GM10266 (cell line): Measurements from ENCODE around the gene ACSS1.

ENCODE experiments used
- DNase-seq: peaks from one replicate; pipeline ENCODE4 v3.0.0; 2012; ENCODE audit errors: extremely low spot score
- TF ChIP-seq, protein P1 (sequence below): IDR thresholded peaks from 2 replicates; pipeline ENCODE4 v1.5.1; 2012; ENCODE audit warnings: mild to moderate bottlenecking, low read depth; ENCODE audit not compliant: control insufficient read depth, insufficient read depth; ENCODE audit errors: missing control alignments

ACSS1 gene

DNA sequence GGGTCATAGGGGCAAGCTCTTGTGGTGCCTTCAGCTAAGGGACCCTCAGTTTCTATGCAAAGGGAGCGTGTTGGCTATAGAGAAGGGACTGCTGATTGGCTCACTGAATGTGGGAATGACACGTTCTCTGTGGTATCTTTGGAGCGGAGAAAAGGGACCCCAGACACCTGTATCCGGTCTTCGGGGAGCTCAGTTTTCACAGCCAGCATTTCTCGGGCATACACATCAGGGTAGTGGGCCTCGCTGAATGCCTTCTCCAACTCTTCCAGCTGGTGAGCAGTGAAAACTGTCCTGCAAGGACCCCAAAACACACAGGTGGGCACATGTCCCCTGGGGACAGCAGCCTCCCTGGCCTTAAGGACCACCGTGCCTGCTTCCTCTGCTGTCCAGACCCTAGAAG lies 20.7 kb upstream of the ACSS1 start:
- TF ChIP-seq, protein P1, sequence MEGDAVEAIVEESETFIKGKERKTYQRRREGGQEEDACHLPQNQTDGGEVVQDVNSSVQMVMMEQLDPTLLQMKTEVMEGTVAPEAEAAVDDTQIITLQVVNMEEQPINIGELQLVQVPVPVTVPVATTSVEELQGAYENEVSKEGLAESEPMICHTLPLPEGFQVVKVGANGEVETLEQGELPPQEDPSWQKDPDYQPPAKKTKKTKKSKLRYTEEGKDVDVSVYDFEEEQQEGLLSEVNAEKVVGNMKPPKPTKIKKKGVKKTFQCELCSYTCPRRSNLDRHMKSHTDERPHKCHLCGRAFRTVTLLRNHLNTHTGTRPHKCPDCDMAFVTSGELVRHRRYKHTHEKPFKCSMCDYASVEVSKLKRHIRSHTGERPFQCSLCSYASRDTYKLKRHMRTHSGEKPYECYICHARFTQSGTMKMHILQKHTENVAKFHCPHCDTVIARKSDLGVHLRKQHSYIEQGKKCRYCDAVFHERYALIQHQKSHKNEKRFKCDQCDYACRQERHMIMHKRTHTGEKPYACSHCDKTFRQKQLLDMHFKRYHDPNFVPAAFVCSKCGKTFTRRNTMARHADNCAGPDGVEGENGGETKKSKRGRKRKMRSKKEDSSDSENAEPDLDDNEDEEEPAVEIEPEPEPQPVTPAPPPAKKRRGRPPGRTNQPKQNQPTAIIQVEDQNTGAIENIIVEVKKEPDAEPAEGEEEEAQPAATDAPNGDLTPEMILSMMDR: no peak
- peak; percentile 19 for DNase-seq

DNA sequence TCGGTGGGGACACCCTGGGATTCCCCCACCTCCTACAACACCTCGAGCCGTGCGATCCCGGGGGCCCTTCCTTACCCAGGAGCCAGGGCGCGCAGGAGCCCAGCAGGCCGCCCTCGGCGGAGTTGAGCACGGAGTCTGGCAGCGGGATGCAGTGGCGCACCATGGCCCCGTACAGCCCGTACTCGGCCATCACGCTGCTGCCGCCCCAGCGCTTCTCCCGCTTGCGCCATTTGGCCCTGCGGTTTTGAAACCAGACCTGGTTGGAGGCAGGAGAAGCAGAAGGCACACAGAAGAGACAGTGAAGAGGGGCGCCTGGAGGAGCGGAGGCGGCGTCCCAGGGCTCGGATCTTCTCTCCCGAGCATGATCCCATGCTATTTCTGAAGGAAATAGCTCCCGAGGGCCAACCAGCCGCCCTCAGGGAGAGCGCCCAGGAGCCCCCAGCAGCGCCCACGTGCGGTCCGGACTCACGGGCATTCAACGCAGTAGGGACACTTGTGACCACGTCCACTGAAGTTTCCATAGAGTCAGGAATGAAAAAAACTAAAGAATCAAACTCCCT lies 19.8 kb upstream of the ACSS1 start:
- TF ChIP-seq, protein P1: no peak

DNA sequence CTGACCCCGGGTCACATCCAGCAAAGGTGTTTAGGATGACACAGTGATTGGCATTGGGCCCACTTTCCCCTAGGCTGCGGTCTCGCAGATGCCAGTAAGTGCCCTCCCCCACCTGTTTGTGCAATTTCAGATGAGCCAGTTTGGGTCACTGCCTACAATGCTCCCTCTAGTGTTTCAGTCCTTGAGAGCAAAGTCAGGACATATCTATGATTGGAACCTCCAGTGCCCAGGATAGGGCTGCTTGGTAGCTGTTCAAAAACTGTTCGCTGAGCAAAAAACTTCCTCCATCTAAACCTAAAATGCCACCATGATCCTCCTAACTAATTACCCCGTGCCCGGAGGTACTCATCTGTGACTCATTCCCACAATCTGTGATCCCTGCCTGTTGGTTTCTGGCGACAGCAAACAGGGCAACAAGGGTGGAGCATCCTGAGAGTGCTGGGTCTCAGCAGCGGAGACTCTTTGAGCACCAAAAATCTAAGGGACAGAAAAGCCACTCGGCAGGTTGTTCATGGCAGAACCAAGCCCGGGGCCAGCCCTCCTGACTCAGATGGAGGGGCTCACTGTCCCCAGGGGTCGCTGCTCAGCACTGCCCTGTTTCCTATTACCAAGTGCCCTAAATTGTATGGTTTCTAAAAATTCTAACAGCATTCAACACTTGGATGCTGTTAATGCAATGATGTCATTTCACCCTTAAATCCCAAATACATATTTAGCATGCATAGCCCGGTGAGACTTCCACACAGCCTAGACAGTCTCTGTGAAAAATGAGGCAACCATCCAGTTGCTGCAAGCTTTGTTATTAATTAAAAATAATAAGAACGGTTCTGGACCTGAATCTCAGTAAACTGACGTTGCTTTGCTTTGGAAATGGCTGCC lies 19.0 kb upstream of the ACSS1 start:
- TF ChIP-seq, protein P1: peak; percentile 28

More for the DNA sequence above, 19.8 kb upstream of the ACSS1 start:
- DNase-seq: peak; percentile 40

DNA sequence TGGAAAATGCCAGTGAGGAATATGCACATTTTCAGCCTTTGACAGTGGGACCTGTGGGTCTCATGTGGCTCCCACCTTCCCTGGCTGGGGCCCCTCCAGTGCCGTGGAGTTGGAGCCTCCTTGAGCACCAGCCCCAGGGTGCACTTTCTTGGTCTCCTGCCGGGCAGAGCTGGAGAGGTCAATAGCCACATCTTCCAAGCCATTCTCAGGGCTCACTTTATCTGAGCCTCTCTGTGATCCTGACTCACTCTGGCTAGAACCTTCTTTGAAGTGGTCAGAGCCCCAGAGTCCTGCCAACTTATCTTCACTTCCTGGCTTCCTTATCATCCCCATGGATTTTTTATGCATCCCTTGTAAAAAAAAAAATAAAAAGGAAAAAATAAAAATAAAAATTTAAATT lies 18.3 kb upstream of the ACSS1 start:
- TF ChIP-seq, protein P1: no peak
- DNase-seq: no peak

More for the DNA sequence above, 19.0 kb upstream of the ACSS1 start:
- peak; percentile 45 for DNase-seq

DNA sequence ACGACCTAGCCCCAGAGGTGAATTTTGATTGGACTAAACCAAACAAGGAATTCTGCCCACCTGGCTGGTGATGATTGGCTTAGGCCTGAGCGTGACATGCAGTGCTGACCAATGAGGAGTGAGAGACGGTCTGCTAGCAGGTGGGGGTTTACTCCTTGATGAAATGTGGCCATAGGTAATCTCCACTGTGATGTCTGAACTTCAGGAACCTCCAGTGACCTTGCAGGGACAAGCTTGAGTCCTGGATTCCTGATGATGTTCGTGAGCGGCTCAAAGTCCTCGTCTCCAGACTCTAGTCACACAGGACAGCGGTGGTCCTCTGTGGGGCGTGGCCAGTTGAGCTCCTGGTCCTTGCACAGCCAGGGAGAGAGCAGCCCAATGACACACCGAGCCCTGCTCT lies 15.6 kb upstream of the ACSS1 start:
- no peak for DNase-seq
- TF ChIP-seq, protein P1: no peak

DNA sequence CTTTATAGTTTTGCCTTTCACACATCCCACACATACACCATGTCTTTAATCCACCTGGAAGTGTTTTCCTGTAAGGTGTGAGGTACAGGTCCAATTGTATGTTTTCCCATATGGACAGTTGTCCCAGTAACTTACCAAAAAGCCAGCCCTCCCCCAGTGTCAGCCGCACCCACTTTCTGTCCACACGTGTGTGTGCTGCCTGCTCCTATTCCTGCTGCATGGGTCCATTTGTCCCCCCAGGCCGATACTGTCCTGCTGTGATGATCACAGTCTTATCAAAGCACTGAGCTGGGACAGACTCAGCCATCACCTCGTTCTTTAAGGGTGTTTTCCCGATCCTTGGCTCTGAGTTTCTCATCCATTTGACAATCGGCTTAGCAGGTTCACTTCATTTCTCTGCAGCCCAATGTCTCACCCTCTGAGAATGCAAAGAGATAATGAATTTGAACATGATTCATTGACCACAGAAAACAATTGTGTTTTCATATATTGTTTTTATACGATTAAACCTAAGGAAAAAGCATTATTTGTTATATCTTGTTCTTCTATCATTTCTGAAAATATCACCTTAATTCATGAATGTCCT lies 14.4 kb upstream of the ACSS1 start:
- no peak for DNase-seq

More for the DNA sequence above, 14.4 kb upstream of the ACSS1 start:
- TF ChIP-seq, protein P1: no peak
